Right atrium auricular region (tissue), 2 donors: ENCODE measurements around the gene ALX4. TPM values are rescaled to one million over a fixed set of nuclear protein-coding genes. Genes with fewer than 3 reads are reported as not detected.

Experiments
- DNase-seq: peaks from one replicate; pipeline ENCODE4 v3.0.0-alpha.2; 2019; ENCODE audit warnings: low spot score
- H3K27ac ChIP-seq, 2 donors: fragments of 200-600 bp; sonication (generic); 1 replicate in 1 of 2; 2 replicates in 1 of 2; pipeline ENCODE4 v1.5.1; 2016 to 2019
- H3K27me3 ChIP-seq, 2 donors: fragments of 200-600 bp; sonication (generic); one replicate each; pipeline versions ENCODE4 v1.5.1 to v1.6.0; 2017 to 2019
- H3K36me3 ChIP-seq: fragments of 200-600 bp; sonication (generic); one replicate; pipeline ENCODE4 v1.5.1; 2016
- H3K4me1 ChIP-seq, 2 donors: fragments of 200-600 bp; sonication (generic); one replicate each; pipeline versions ENCODE4 v1.5.1 to v1.6.0; 2017 to 2019
- H3K4me3 ChIP-seq, 2 donors: fragments of 200-600 bp; sonication (generic); 1 replicate in 1 of 2; 2 replicates in 1 of 2; pipeline ENCODE4 v1.5.1; 2017 to 2019; ENCODE audit warnings: mild to moderate bottlenecking in 1 of 2, moderate library complexity in 1 of 2
- H3K9me3 ChIP-seq, 2 donors: fragments of 200-600 bp; sonication (generic); one replicate each; pipeline ENCODE4 v1.5.1; 2019
- total RNA-seq, 2 donors: library from RNA; depleted of rRNA; stranded (reverse); fragments of >200 nt; gene quantifications; one replicate each; pipeline ENCODE4 v1.1.0, GENCODE V29; 2016
- TF ChIP-seq, protein P1 (sequence below), 2 donors: fragments of 200-600 bp; sonication (generic); IDR thresholded peaks; one replicate each; pipeline ENCODE4 v1.5.1; 2019; ENCODE audit warnings: antibody characterized with exemption in 2 of 2

The ALX4 gene
- total RNA-seq, 2 donors from 2014 or later: 0.07 TPM; not detected in 1

DNA sequence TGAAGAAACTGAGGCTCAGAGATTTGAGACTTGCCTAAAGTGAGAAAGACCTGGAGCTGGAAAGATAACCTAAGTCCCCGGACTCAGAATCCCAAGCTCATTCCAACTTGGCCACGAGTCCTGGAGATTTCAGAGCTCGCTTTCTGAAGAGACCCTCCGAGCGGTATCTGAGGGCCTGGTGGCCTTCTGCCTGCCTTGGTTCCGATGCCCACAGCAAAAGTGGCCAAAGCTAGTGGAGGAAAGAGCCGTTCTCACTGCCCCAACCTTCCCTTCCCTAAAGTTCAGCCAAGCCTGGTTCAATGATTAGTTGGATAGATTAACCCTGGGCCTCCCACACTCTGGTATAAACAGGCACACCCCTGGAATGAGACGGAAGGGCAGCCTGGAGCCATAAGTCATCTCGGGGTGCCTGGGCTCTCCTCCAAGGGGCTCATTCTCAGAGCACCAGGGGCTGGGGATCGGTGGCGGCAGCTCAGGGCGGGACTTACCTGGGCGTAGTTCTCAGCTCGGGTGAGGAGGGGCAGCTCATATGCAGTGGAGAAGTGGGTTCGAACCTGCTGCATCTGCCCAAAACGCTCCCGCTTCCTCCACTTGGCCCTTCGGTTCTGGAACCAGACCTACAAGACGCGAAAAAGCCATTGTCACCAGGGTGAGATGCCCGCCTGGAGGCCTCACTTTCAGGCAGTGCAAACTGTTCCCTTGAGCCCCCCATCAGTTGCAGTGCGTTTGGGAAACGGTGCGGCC lies 42.8 kb downstream of the ALX4 start:
- Histone ChIP-seq H3K27me3 (no peaks in the 10 kb centered on the region), H3K9me3 (no peaks in the 10 kb centered on the region), H3K27ac (no peak overlapping the region), H3K4me3 (no peak overlapping the region), H3K36me3 (no peaks in the 10 kb centered on the region), H3K4me1 (no peaks in the 10 kb centered on the region)
- TF ChIP-seq, protein P1, sequence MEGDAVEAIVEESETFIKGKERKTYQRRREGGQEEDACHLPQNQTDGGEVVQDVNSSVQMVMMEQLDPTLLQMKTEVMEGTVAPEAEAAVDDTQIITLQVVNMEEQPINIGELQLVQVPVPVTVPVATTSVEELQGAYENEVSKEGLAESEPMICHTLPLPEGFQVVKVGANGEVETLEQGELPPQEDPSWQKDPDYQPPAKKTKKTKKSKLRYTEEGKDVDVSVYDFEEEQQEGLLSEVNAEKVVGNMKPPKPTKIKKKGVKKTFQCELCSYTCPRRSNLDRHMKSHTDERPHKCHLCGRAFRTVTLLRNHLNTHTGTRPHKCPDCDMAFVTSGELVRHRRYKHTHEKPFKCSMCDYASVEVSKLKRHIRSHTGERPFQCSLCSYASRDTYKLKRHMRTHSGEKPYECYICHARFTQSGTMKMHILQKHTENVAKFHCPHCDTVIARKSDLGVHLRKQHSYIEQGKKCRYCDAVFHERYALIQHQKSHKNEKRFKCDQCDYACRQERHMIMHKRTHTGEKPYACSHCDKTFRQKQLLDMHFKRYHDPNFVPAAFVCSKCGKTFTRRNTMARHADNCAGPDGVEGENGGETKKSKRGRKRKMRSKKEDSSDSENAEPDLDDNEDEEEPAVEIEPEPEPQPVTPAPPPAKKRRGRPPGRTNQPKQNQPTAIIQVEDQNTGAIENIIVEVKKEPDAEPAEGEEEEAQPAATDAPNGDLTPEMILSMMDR (IDR thresholded peaks at IDR 0.05): no peak
- no peak for DNase-seq

DNA sequence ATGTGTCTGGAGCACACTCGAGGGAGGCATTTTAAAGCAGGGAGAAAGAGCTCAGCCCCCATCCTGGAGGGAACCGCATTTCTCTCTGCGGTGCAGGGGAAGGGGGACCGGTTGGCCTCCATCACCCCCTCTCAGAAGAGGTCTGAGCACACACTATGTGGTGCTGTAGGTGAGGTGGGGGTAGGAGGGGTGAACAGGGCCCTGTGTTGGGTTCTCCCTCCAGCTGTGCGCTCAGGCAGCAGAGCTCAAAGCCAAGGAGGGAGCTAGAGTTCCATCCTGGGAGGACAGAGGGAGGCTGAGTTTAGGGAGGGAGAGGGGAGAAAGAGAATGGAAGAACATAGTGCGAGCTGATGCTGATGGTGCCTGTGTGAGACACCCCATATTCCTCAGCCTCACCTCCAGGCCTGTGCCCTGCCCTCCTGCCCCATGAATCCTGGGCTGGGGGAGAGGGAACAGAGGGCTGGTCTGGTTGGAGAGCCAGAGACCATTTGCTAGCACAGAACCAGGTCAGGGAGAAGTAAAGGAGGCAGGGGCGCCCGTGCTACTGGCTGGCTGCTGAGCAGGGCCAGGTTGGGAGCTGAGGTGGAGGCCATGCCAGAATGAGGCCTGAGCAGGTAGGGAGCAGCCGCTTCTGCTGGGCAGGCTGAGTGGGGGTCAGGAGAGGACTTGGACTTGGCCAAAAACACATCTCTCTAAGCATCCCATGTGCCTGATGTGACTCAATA lies 43.7 kb downstream of the ALX4 start:
- Histone ChIP-seq H3K27me3 (no peaks in the 10 kb centered on the region), H3K9me3 (no peaks in the 10 kb centered on the region), H3K4me1 (no peaks in the 10 kb centered on the region), H3K4me3 (no peak overlapping the region), H3K27ac (no peak overlapping the region), H3K36me3 (no peaks in the 10 kb centered on the region)
- DNase-seq: no peak
- TF ChIP-seq, protein P1 (IDR thresholded peaks at IDR 0.05): no peak

DNA sequence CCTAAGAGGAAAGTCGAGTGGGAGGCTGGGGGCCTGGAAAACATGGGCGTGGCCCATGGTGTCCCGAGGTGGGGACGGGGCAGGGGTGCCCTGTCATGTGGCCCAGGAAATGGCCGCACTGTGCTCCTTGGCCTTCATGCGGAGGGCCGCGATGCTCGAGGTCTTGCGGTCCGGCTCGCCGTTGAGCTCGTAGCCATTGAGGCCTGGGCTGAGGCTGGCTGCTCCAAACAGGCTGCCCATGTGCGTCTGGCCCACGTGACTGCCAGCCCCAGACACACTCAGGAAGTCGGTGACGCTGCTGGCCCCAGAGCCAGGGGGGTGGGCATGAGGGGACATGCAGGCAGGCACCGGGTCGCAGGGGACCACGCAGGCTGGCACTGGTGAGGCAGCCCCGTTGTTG lies 45.2 kb downstream of the ALX4 start:
- Histone ChIP-seq H3K9me3 (no peaks in the 10 kb centered on the region), H3K36me3 (no peaks in the 10 kb centered on the region), H3K27me3 (no peaks in the 10 kb centered on the region), H3K4me3 (no peak overlapping the region), H3K4me1 (no peaks in the 10 kb centered on the region), H3K27ac (no peak overlapping the region)
- DNase-seq: no peak
- TF ChIP-seq, protein P1 (IDR thresholded peaks at IDR 0.05): no peak

DNA sequence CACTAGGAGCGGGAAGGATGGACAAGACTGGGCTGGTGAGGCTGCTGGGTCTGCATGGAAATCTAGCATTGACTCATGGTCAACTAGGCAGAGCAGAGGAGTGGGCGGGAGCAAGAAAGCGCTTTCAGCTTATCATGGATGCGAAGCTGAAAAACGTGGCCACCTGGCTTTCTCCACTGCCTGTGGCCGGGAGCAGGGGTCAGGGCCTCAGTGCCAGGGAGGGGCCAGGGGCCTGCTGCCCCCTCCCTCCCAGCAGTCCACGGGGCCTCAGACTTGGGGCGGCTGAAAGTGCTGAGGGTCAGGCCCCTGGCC lies 45.5 kb downstream of the ALX4 start:
- no peak for DNase-seq
- TF ChIP-seq, protein P1 (IDR thresholded peaks at IDR 0.05): no peak
- Histone ChIP-seq H3K9me3 (no peaks in the 10 kb centered on the region), H3K4me1 (no peaks in the 10 kb centered on the region), H3K27ac (no peak overlapping the region), H3K36me3 (no peaks in the 10 kb centered on the region), H3K4me3 (no peak overlapping the region), H3K27me3 (no peaks in the 10 kb centered on the region)

DNA sequence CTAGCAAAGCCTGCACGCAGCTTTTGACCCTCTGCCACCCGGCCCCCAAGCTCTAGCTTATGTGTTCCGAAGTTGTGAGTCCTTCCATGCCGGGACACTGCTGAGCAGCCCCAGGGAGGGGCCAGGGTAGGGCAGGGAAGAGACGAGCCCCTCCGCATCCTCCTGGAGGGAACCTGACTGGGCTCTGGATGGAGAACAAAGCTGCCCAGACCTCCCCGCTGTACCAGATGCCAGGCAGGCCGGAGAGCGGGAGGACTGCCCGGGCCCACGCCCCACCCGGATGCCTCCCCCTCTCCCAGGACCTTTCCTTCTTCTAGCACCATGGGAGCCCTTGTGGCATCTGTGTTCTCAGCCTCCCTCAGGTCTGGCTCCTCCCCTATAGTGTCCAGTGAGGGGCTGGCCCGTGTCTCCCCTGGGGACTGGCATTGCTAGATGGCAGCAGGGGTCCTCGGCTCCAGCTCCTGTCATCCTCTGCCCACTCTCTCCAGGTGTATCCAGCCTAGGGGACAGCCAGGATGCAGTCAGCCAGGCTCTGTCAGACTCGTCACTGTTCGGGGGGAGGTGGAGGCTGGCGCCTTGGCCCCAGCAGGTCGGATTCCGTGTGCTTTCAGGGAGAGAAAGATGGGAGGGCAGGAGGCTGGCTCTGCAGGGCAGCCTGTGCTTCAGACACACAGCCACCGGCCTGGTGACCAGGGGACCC lies 46.1 kb downstream of the ALX4 start:
- no peaks in the 10 kb centered on the region for H3K4me1 ChIP-seq
- no peak overlapping the region for H3K27ac ChIP-seq
- H3K9me3 ChIP-seq: no peaks in the 10 kb centered on the region
- TF ChIP-seq, protein P1 (IDR thresholded peaks at IDR 0.05): no peak
- H3K4me3 ChIP-seq: no peak overlapping the region
- no peak for DNase-seq
- H3K27me3 ChIP-seq: no peaks in the 10 kb centered on the region
- H3K36me3 ChIP-seq: no peaks in the 10 kb centered on the region
